HT1080 (cell line): Measurements from ENCODE around the gene AKNAD1. TPM values are rescaled to one million over a fixed set of nuclear protein-coding genes. Genes with fewer than 3 reads are reported as not detected.

ENCODE experiments used
- DNase-seq: peaks from one replicate; pipeline ENCODE4 v3.0.0-alpha.2; 2015; ENCODE audit warnings: low read depth
- total RNA-seq: library from RNA; depleted of rRNA; stranded (reverse); fragments of >200 nt; shearing (Covaris generic); gene quantifications from 2 replicates; pipeline ENCODE4 v1.2.3, GENCODE V29; 2014

The AKNAD1 gene
- total RNA-seq, 1 experiment from 2014 or later, result 5.0 TPM

- DNase-seq, result no peak
These were observed 7.1 kb upstream of the AKNAD1 start for GRCh38 chr1:108863984-108864383.

GRCh38 chr1:108862698-108863477 lies 6.0 kb upstream of the AKNAD1 start:
- no peak for DNase-seq

- no peak for DNase-seq
These were observed 5.2 kb upstream of the AKNAD1 start for GRCh38 chr1:108862017-108862610.

GRCh38 chr1:108861566-108861965 lies 4.7 kb upstream of the AKNAD1 start:
- no peak for DNase-seq

- no peak for DNase-seq
These were observed 3.5 kb upstream of the AKNAD1 start for GRCh38 chr1:108860190-108860907.

- DNase-seq, result no peak
These were observed 1.5 kb upstream of the AKNAD1 start for GRCh38 chr1:108858230-108858950.

GRCh38 chr1:108854221-108855019 lies 2.5 kb downstream of the AKNAD1 start:
- no peak for DNase-seq

- DNase-seq, result no peak
These were observed 4.5 kb downstream of the AKNAD1 start for GRCh38 chr1:108852221-108852975.

- DNase-seq, result no peak
These were observed 5.3 kb downstream of the AKNAD1 start for GRCh38 chr1:108851567-108851966.

GRCh38 chr1:108850929-108851328 lies 6.0 kb downstream of the AKNAD1 start:
- DNase-seq, result no peak

GRCh38 chr1:108848806-108849205 lies 8.1 kb downstream of the AKNAD1 start:
- no peak for DNase-seq

GRCh38 chr1:108847494-108847893 lies 9.4 kb downstream of the AKNAD1 start:
- DNase-seq, result no peak

GRCh38 chr1:108845991-108846390 lies 10.9 kb downstream of the AKNAD1 start:
- no peak for DNase-seq

GRCh38 chr1:108845446-108845845 lies 11.4 kb downstream of the AKNAD1 start:
- no peak for DNase-seq

- no peak for DNase-seq
These were observed 13.3 kb downstream of the AKNAD1 start for GRCh38 chr1:108843390-108844137.

GRCh38 chr1:108842525-108843181 lies 14.2 kb downstream of the AKNAD1 start:
- no peak for DNase-seq

- DNase-seq, result no peak
These were observed 15.2 kb downstream of the AKNAD1 start for GRCh38 chr1:108841703-108842102.

GRCh38 chr1:108832929-108833328 lies 24.0 kb downstream of the AKNAD1 start:
- DNase-seq, result no peak

GRCh38 chr1:108831225-108831624 lies 25.7 kb downstream of the AKNAD1 start:
- peak; percentile 64 for DNase-seq
